GM19372 (cell line): ENCODE measurements around the gene TRA2B.
"Not testable (repeated sequence)": the region's sequence is repeated elsewhere in the genome, so short reads cannot be mapped to it uniquely, and the experiment has no call there.

Experiments
- ATAC-seq: cut with Tn5 transposase; IDR thresholded peaks from one replicate; pipeline ENCODE4 v1.9.1; 2021; ENCODE audit warnings: mild to moderate bottlenecking, low read depth, moderate library complexity; ENCODE audit not compliant: unreplicated experiment

TRA2B gene

DNA sequence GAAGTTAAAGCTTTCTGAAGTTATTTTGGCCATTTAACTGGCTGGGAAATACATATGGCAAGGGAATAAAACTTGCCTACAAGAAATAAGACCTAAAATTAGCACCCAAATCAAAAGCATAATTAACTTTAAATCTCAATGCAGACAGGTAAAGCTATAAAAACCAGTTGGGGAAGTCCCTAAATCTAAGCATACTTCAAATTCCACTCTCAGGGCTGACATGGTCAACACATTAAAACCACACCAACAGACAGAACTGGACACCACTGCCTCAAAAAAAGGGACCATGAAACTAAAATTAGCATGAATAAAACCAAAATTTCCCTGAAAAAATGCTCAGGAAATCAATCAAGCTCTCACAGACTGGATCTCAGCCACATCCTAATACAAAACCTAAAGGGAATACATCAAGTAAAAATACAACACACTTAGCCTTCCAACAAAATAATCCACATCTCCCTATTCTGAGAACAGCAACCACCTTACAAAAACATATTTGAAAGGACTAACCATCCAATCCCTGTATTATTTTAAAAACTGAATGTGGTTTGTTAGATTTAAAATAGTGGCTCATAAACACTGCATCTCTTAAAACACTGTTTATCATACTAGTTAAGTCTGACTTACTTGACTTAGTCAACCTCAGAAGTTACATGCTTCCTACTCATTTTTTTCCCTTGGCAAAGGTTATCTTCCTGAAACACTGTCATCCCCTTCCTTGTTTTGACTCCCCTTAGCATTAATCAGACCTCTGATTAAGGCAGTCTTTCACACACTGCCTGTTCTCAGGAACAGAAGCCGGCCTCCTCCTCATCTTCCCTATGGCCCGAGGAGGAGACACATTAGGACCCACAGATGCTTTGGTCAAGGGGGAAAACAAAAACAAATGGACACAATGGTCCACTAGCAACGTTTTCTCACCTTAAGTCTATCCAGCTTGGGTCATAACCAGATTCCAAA is 8.3 kb downstream of the TRA2B start:
- no peak for ATAC-seq

- no peak for ATAC-seq
Observed at GRCh38 chr3:185928496-185928895, 9.3 kb downstream of the TRA2B start.

- ATAC-seq = no peak
Observed at GRCh38 chr3:185927501-185928200, 10.2 kb downstream of the TRA2B start.

DNA sequence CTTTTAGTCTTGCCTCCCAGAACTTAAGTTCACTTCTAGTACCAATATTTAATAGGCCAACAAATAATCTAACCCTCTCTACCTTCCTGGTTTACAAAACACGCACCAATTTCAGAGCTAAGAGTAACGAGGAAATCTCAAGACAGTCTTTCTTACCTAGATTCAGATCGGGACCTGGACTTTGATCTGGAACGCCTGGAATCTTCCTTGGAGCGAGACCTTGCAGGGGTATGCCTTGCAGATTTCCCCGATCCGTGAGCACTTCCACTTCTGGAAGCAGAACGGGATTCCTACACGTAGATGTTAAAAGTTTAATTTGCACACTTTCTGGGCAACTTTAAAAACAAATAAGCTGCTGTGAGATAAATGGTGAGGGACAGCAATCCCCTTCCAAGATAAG is 11.4 kb downstream of the TRA2B start:
- ATAC-seq = no peak

DNA sequence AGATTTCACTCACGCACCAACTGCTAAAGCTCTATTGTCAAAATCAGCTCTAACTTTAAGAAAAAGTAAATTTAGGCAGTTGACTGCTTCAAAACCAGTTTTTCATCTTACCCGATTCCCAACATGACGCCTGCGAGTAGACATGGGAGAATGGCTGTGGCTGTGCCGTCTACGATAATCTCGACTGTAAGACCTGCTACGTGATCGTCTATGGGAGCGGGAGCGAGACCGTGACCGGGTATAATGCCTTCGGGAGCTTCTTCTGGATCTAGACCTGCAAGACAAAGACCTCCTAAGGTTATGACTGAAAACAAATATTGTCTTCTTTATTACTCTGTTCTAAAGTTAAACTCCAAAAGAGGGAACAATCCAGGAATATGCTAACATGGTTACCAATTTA is 12.5 kb downstream of the TRA2B start:
- no peak for ATAC-seq

GRCh38 chr3:185924375-185924774 is 13.4 kb downstream of the TRA2B start:
- ATAC-seq = no peak

DNA sequence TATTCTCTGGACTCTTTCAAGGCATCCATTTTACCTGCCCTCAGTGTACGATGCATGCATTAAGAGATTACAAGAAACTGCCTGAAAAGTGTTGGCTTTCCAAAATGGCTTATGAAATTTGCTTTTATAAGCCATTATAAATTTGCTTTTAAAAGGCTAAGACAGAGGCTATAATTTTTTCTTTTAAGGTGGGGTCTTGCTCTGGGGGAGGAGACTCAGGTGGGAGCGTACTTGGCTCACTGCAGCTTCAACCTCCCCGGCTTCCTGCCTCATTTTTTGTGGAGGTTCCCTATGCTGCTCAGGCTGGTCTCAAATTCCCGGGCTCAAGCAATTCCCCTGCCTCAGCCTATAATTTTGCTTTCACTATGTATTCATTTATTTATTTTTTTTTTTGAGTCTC is 17.6 kb downstream of the TRA2B start:
- ATAC-seq = no peak

- no peak for ATAC-seq
Observed at GRCh38 chr3:185916042-185916833, 21.6 kb downstream of the TRA2B start.

DNA sequence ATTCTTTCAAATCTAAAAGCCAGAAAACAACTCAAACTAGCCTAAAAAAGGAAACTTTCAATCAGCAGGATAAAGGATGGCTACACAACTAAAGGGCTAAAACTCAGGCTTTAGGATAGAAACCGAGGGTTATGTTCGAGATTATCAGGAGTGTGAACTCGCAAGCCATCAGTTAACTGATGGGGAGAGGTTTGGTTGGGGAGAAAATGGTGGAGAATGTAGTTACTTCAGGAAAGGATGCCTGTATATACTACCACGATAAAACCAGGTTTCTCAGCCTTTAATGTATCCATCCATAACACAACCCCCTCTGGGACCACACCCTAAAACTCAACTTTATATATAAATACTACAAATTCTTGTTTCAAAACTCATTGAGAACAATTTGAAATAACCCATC is 22.2 kb downstream of the TRA2B start:
- ATAC-seq = no peak

DNA sequence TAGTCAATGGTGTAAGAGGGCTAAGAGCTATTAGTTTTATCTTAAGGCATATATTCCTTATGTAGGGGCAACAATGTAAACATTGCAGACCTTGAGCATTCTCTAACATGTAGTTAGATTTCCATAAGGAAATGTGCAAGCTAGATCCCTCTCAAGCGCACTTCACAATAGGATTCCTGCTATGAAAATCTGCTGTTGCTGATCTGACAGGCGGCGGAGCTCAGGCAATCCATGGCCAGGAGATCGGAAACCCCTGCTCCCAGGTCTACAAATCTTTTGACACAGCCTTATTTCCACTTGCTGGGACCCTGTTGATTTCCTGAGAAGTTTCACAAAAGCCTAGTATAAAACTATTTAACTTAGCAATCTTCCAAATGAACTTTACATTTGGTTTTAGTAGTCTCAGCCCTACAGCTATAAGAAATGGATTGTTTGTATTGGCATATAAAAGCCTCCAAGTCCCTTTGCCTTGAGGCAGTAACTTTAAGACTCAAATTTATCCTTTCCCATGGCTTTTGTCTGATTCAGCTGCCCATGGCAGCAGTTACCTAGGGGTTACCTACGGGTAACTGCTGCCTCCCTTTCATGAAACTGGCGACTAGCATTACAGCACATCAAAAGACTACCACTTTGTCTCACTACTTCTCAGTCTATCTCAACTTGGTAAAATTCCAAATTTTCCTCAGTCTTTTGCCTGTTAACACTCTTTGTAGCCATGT is 22.7 kb downstream of the TRA2B start:
- ATAC-seq = no peak

DNA sequence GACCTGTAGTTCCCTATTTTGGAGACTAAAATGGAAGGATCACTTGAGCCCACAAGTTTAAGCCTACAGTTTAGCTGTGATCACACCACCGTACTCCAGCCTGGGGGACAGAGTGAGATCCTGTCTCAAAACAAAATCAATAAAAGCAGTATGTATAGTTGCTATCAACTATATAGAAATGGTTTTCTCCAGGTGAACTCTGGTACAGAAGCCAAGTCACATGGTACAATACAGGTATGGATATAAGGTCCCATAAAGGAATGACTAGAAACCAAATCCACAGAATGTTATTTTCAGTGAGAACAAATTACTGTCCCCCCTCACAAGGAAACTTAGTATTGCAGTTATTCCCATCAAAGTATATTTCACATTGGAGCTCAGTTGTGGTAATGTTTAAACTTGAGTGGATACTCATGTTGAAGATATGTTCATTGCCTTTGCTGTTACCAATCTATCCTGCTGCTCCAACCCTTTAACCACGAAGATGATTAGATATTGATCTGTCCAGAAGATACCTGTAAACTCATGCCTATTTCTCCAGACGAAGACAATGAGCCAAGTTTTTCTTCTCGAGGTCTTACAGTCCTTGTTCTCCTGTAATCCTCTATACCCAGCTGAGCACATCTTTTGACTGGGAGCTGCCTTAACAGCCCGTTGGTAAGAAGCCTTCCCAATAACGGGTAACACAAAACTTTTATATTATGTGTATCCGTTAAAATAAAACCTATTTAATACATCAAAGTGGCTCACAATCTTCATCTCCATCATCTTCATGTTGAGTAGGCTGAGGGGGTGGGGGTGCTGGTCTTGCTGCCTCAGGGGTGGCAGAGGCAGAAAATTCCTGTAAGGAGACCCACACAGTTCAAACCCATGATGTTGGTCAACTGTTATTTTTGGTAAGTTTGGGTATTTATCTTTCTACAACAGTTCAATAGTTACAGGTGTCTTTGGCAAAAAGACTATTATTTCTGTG is 24.6 kb downstream of the TRA2B start:
- no peak for ATAC-seq

DNA sequence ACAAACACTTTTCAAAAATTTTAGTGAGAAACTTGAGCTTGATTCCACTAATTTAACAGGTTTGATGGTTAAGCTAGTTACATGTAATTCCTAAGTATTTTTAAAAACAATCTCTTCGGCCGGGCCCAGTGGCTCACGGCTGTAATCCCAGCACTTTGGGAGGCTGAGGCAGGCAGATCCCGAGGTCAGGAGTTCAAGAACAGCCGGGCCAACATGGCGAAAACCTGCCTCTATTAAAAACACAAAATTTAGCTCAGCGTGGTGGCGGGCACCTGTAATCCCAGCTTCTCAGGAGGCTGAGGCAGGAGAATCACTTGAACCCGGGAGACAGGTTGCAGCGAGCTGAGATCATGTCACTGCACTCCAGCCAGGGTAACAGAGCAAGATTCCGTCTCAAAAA is 25.3 kb downstream of the TRA2B start:
- no peak for ATAC-seq

DNA sequence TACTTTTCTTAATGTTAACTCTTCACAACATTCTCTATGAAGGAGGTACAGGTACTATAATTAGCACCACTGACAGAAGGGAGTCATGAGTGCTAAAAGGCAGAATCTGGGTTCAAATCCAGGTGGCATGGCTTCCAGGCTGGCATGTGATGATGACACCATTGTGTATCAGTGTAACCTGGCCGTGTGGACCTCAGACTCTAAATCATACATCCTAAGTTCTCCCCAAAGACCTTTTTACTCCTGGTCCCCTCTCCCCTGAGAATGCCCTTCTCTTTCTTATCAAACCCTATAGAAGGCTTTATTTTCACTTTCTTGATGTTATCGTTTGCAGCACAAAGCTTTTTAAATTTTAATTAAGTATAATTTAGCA is 26.8 kb downstream of the TRA2B start:
- not testable (repeated sequence) for ATAC-seq

- ATAC-seq = not testable (repeated sequence)
Observed at GRCh38 chr3:185910322-185911075, 27.3 kb downstream of the TRA2B start.

- not testable (repeated sequence) for ATAC-seq
Observed at GRCh38 chr3:185909913-185910312, 27.9 kb downstream of the TRA2B start.

GRCh38 chr3:185900228-185900627 is 37.6 kb downstream of the TRA2B start:
- no peak for ATAC-seq

DNA sequence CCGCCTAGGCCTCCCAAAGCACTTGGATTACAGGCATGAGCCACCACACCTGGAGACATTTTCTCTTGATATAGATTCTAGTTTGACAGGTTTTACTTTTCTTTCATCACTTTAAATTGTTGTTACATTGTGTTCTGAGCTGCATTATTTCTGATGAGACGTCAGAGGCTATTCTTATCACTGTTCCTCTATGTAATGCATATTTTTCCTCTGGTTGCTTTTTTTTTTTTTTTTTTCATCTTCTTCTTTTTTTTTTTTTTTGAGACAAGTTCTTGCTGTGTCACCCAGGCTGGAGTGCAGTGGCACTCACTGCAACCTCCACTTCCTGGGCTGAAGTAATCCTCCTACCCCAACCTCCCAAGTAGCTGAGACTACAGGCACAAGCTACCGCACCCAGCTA is 41.2 kb downstream of the TRA2B start:
- ATAC-seq = no peak

- ATAC-seq = no peak
Observed at GRCh38 chr3:185887066-185887465, 50.7 kb downstream of the TRA2B start.
